ENCODE measurements around the gene XYLT1. TPM values are rescaled to one million over a fixed set of nuclear protein-coding genes. Genes with fewer than 3 reads are reported as not detected.
"Not testable (repeated sequence)": the region's sequence is repeated elsewhere in the genome, so short reads cannot be mapped to it uniquely, and the experiment has no call there.

Gene XYLT1
- total and polyA plus RNA-seq, 7 donors: 0.67 to 2.5 (median 1.7) TPM

- intact Hi-C loops (cut with DNase I): no loop called here
- 97 to 99% (median 98%) methylated on average over 7 of the region's 7 CpGs for whole genome bisulfite sequencing, 3 donors
- DNase-seq: no peak
- TF ChIP-seq, protein P1, sequence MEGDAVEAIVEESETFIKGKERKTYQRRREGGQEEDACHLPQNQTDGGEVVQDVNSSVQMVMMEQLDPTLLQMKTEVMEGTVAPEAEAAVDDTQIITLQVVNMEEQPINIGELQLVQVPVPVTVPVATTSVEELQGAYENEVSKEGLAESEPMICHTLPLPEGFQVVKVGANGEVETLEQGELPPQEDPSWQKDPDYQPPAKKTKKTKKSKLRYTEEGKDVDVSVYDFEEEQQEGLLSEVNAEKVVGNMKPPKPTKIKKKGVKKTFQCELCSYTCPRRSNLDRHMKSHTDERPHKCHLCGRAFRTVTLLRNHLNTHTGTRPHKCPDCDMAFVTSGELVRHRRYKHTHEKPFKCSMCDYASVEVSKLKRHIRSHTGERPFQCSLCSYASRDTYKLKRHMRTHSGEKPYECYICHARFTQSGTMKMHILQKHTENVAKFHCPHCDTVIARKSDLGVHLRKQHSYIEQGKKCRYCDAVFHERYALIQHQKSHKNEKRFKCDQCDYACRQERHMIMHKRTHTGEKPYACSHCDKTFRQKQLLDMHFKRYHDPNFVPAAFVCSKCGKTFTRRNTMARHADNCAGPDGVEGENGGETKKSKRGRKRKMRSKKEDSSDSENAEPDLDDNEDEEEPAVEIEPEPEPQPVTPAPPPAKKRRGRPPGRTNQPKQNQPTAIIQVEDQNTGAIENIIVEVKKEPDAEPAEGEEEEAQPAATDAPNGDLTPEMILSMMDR (IDR thresholded peaks at IDR 0.05): no peak
- Histone ChIP-seq H3K9me3 (no peaks in the 10 kb centered on the region), H3K27ac (no peak overlapping the region), H3K4me3 (no peak overlapping the region), H3K27me3 (ENCODE audit: insufficient read depth in 3 of 3, low read length in 2 of 3) (no peaks in the 10 kb centered on the region), H3K36me3 (ENCODE audit: insufficient read depth in 1 of 2, low read depth in 1 of 2) (no peaks in the 10 kb centered on the region), H3K4me1 (peaks cover 4% of the 10 kb centered on the region)
- no peak for ATAC-seq
Observed at GRCh38 chr16:17338244-17338643, 132.5 kb downstream of the XYLT1 start.

- TF ChIP-seq, protein P1 (IDR thresholded peaks at IDR 0.05): no peak
Observed at GRCh38 chr16:17336530-17336900, 134.2 kb downstream of the XYLT1 start.

DNA sequence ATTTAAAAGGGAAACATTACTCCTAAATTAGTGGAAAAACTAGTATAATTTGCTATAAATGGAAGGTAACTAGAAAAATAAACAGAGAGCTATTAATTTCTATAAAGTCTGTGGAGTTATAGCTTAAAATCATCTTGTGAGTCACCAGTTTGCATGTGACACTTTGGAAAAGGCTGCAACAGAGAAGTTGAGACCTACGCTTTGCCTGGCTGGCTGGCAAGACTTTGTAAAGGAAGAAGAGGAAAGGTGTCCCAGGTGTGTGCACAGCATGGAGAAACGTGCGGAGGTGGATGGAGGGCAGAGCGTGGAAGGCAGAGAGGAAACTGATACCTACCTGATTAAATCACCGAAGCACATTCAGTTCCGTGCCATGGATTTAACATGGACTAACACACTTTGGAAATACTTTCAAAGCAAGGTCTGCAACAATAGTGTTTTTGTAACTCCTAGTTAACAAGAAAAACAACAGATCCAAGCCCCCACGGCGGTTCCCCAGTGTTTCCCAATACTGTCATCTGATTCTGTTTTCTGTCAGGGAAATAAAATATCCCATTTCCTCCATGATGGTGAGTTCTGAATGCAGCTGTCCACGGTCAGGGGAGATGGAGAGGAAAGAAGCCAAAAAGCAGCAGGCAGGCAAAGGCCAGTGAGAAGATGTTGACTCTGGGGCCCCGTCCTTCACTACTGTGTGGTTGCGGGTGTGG lies 134.8 kb downstream of the XYLT1 start:
- TF ChIP-seq, protein P1 (IDR thresholded peaks at IDR 0.05): no peak
- intact Hi-C loops (cut with DNase I): no loop called here
- WGBS, 3 donors: 26 to 41% (median 26%) methylated on average over 11 of the region's 11 CpGs
- no peaks in the 10 kb centered on the region for H3K9me3 ChIP-seq
- no peaks in the 10 kb centered on the region for H3K27me3 ChIP-seq (ENCODE audit: insufficient read depth in 3 of 3, low read length in 2 of 3)
- DNase-seq (no peak), ATAC-seq (peak in 2 of 4 donors; percentile 12 to 26)
- no peaks in the 10 kb centered on the region for H3K36me3 ChIP-seq (ENCODE audit: insufficient read depth in 1 of 2, low read depth in 1 of 2)
- peaks cover 4% of the 10 kb centered on the region for H3K4me1 ChIP-seq
- H3K27ac ChIP-seq: no peak overlapping the region
- no peak overlapping the region for H3K4me3 ChIP-seq

More at GRCh38 chr16:17336530-17336900, 134.2 kb downstream of the XYLT1 start:
- intact Hi-C loops (cut with DNase I): no loop called here
- Histone ChIP-seq H3K4me3 (no peak overlapping the region), H3K9me3 (no peaks in the 10 kb centered on the region), H3K27me3 (ENCODE audit: insufficient read depth in 3 of 3, low read length in 2 of 3) (no peaks in the 10 kb centered on the region), H3K27ac (no peak overlapping the region), H3K4me1 (peaks cover 4% of the 10 kb centered on the region), H3K36me3 (ENCODE audit: insufficient read depth in 1 of 2, low read depth in 1 of 2) (no peaks in the 10 kb centered on the region)
- no peak for ATAC-seq
- no peak for DNase-seq
- WGBS, 3 donors: 64 to 82% (median 73%) methylated on average over 8 of the region's 8 CpGs

- H3K4me1 ChIP-seq; ATAC-seq; H3K27ac ChIP-seq; DNase-seq; H3K27me3 ChIP-seq (ENCODE audit: insufficient read depth in 3 of 3, low read length in 2 of 3); H3K36me3 ChIP-seq (ENCODE audit: insufficient read depth in 1 of 2, low read depth in 1 of 2); H3K4me3 ChIP-seq; intact Hi-C loops (cut with DNase I); H3K9me3 ChIP-seq: not testable (repeated sequence)
- 85 to 90% (median 89%) methylated on average over 10 of the region's 10 CpGs for WGBS, 3 donors
Observed at GRCh38 chr16:17335406-17335805, 135.4 kb downstream of the XYLT1 start.

DNA sequence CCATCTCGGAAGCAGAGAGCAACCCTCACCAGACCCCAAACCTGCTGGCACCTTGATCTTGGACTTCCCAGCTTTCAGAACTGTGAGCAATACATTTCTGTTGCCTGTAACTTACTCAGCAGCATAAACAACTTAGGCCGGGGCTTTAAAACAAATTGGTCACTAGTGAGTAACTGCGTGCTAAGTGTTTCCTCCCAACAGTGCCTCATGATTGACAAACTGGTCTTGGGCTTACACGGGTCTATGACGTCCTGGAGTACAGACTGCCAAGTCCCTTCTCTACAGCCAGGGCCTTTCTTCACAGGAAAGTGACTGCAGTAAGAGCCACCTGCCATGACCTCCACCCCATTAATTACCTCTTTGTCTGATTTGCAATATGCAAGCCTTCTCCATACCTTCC lies 136.7 kb downstream of the XYLT1 start:
- intact Hi-C loops (cut with DNase I): no loop called here
- Histone ChIP-seq H3K27ac (no peak overlapping the region), H3K9me3 (no peaks in the 10 kb centered on the region)

More for the DNA sequence above, 136.7 kb downstream of the XYLT1 start:
- WGBS, 3 donors: 41 to 55% (median 46%) methylated on average over 5 of the region's 5 CpGs
- no peak for DNase-seq
- TF ChIP-seq, protein P1 (IDR thresholded peaks at IDR 0.05): no peak
- peak in 3 of 4 donors; percentile 70 to 81 (median 71) for ATAC-seq
- H3K4me3 ChIP-seq: no peak overlapping the region
- H3K4me1 ChIP-seq: peaks cover 4% of the 10 kb centered on the region
- no peaks in the 10 kb centered on the region for H3K36me3 ChIP-seq (ENCODE audit: insufficient read depth in 1 of 2, low read depth in 1 of 2)
- no peaks in the 10 kb centered on the region for H3K27me3 ChIP-seq (ENCODE audit: insufficient read depth in 3 of 3, low read length in 2 of 3)

Measured in psoas muscle (tissue), 8 donors.